ENCODE data around the gene PCK1.

PCK1 gene

DNA sequence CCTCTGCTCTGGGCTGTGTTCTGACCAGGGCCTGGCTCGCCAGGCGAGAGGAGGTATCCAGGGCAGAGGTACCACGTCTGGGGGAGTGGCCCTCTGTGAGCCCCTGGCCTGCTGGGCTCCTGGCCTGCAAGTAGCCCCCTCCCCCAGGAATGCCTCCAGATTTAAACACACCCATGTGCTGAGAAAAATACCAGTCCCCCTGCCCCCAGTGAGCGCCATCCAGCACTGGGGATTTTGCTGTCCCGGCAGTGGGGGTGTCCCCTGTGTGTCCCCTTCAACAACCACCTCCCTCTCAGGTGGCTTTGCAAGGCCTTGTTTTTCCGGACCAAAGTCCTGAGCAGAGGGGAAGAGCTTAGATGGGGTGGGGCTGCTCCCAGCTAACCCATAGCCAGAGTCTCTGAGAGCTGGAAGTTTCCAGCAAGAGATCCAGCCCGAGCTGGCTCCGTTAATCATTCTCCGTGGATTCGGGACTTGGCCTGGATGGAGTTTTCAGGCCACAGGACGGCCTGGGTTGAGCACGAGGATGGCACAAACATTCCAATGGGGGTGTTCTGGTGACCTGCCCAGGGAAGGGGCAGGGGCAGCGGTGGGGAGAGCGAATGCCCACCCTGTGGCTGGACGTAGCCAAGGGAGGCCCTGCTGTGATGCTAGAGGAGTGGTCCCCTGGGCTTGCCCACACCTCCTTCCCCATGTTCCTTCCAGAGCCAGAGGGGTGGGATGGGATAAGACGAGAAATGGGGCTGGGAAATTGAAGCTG, 29.0 kb downstream of the PCK1 start:
- no peak for DNase-seq

- no peak for DNase-seq
Observed at GRCh38 chr20:57590485-57591288, 29.8 kb downstream of the PCK1 start.

DNA sequence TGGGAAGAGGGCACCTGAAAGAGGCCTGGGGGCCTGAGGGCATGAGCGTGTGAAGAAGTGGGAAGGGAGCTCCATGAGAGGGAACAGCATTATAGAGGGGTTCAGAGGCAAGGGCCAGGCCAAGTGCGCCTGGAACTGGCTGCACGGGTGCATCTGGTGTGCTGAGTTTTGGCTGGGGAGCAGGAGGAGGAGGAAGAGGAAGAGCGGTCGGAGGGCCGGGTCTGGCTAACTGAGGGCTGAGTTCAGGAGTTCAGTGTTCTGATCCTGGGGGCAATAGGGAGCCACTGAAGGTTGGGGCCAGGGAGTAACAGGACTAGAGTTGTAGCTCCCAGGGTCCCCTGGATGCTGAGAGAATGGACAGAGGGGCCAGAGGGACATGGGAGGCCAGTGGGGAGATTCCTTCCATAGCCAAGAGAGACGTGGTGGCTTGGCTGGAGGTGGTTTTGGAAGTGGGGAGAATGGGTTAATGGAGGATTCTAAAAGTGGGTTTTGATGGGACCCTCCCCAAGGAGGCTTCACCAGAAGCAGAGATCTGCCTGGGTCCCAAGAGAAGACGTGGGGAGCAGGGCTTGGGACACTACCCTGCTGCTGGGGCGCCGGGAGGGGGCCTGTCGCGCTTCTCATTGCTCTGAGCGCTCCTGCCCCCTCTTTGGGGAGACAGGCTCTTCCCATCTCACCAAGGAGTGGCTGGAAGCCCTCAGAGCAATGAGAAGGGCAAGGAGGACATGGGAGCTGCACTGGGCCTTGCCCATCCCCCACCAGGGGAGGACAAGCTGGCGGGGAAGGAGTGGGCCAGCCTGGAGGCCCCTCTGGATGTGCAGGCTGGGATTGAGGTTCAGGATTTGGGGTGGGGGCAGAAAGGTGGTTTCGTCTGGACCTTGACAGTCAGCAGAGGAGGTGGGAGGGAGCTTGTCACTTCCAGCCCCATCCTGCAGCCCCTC, 30.6 kb downstream of the PCK1 start:
- DNase-seq: no peak

GRCh38 chr20:57592263-57593092, 31.6 kb downstream of the PCK1 start:
- DNase-seq: no peak

DNA sequence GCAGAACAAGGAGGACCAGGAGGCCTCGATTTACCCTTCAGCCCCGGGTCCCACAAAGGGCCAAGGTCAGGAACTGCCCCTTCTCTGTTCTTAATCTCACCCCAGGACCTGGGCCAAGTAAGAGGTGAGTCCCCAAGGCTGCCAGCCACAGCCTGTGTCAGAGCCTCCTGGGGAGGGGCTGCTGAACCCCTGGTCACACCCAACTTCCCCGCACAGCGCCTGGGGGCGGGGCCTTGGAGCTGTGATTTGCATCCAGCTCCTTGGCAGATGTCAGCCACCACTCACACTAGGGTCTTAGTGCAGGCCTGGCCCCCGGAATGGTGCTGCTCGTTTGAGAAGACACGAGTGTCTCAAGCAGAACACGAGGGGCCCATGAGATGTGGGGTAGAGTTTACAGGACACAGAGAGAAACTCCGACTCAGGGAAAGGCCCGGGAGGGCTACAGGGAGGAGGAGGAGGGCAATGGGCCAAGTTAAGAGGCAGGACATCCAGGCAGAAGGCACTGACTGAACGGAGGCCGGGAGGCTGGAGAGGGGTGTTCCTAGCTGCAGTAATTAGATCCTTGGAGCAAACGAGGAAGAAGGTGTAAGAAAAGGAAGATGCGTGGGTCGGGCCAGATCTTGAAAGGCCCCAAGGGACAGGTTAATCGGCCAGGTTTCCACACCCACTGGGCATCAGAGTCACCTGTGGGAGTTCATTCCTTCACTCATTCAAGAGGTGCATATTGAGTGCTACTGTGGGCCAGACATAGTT, 32.4 kb downstream of the PCK1 start:
- no peak for DNase-seq

- no peak for DNase-seq
Observed at GRCh38 chr20:57594092-57594951, 33.4 kb downstream of the PCK1 start.

DNA sequence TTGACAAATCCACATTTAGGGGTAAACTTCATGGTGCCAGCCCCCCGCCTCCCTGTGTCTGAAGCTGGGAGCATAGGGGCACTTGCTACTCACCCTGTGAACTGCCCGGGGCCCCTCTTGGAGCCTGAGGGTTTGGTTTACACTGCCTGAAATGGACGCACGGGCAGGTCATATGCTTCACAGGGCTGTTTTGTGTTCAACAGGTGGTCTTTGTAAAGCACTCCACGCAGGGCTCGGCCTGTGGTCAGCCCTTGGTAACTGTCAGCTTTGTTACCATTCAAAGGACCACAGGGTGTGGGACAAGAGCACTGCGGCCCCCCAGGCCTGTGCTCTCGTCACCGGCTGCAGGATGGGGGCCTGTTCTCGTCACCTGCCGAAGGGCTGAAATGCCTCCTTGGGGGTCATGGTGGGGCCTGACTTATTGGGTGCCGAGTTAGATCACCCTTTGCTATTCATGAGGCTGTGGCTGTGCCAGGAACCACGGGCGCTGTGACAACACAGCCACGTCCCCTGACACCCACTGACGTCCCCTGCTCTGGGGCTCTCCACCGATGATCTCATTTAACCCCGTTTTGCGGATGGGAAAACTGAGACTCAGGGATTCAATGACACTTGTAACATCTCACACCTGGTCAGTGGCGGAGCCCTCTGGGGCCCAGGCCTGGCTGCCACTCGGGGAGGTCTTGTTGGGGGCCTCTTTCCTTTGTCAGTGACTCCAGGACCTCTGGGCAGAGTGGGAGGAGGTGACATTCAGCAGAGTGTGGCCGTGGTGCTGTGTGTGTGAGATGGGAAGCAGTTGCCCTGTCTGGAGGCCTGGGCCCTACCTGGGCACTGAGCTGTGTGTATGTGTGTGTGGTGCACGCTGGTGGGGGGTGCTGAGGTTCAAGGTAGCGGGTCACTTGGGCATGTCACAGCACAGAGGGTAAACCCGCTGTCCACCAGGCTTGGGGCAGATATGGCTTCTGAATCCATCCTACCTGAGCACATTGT, 34.4 kb downstream of the PCK1 start:
- no peak for DNase-seq

- DNase-seq: no peak
Observed at GRCh38 chr20:57596358-57596757, 35.4 kb downstream of the PCK1 start.

GRCh38 chr20:57596998-57597939, 36.4 kb downstream of the PCK1 start:
- DNase-seq: peak; percentile 28

GRCh38 chr20:57598060-57598459, 37.1 kb downstream of the PCK1 start:
- DNase-seq: no peak

DNA sequence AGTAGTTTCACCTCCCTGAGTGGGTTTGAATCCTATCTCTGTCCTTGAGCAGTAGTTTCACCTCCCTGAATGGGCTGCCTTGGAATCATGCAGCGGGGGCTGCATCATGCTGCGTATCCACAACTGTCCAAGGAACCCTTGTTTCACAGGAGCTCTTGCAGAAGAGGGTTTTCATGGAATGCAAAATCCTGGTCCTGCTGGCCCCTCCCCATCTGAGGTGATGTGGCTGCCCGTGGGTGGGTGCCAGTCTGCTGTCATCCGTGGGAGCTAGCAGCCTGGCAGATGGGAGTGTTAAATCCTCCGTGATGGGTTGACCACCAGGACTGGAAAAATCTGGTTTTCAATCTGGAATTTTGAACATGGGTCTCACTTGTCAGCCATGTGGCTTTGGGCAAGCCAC, 37.6 kb downstream of the PCK1 start:
- DNase-seq: no peak

DNA sequence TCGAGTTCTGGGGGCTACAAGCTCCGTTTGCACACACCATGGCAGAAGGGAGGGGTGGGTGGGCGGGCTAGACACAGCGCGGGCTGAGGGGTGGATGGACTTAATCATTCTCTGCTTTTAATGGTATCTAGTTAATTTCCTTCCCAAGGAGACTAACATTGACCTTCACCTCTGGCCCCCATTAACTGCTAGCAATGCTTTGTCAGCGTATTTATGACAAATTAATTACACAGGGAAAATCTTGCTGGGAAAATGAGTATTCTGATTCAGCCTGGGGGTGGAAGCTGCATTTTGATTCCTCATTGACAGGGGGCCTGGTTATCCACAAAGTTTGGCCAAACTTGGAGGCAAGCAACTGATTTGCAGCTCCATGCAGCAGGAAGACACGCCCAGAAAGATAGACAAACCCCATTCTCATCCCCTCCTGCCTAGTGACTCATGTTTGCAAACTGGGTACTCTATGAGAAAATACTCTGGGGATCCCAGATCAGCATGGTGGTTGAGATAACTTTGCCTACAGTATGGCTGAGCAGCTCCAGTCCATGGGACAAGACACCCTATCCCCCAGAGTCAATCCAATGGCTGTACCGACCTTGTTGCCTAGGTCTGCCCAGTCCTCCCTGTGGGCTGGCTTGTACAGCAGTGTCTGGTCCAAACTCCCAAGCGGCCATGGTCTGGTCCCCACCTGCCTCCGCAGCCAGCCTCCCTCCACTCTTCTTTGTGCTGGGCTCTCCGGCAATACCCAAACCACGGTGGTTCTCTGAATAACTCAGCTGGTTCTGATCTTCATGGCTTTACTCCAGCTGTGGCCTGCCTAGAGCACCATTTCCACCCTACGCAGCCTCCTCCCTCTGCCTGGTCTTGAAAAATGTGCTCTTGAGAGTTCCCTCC, 39.7 kb downstream of the PCK1 start:
- no peak for DNase-seq

DNA sequence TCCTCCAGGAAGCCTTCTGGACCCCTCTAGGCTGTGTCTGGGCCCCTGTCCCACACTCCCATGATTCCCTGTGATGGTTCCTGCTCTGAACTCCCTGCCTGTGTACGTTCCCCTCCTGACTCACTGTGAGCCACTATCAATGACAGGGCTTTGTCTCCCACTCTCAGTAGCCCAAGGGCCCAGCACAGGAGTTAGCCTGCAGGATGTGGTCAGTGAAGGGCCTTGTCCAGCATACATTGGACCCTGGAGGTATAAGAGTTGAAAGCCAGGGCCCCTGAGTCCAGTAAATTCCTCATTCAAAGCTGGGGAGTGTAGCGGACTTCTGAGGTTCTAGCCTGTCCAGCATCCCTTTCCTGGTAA, 40.3 kb downstream of the PCK1 start:
- DNase-seq: no peak

DNA sequence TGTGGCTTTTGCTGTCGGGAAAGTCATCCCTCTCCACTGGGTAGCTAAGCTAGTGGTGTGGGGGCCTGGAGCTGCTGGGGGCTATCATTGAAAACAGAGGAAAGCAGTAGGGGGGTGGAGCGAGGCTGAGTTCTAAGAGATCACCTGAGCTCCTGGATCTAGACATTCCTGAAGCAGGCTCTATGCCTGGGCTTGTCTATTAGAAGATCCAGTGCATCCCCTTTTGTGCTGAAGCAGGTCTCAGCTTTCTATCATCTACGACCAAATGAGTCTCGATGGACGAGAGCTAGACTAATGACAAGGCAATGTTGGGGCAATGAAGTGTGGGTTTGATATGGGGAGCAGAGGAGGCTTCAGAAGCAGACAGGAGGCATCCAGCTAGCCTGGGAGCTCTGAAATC, 40.8 kb downstream of the PCK1 start:
- no peak for DNase-seq

GRCh38 chr20:57603120-57603519, 42.2 kb downstream of the PCK1 start:
- DNase-seq: no peak

DNA sequence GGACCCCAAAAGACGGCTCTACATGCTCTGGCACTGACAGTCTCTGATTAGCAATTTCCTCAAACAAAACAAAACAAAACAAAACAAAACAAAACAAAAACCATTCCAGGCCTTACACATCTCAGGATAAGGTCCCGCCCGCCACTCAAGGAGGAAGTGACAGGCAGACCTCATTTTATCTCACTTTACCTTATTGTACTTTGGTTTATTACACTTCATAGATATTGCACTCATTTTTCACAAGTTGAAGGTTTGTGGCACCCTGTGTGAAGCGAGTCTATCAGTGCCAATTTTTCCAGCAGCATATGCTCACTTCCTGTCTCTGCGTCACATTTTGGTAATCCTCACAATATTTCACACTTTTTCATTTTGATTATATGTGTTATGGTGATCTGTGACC, 44.1 kb downstream of the PCK1 start:
- no peak for DNase-seq

DNA sequence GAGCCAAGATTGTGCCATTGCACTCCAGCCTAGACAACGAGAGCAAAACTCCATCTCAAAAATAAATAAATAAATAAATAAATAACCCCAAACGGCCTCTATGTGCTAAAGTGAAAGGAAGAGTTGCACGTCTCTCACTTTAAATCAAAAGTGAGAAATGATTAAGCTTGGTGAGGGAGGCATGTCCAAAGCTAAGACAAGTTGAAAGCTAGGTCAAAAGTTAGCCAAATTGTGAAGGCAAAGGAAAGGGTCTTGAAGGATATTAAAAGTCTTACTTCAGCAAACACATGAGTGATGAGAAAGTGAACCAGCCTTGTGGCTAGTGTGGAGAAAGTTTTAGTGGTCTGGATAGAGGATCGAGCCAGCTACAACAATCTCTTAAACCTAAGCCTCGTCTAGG, 45.0 kb downstream of the PCK1 start:
- DNase-seq: no peak
